WERI-Rb-1 (cell line): ENCODE measurements around the gene EGFR.

Source experiments
- DNase-seq: peaks from one replicate; pipeline ENCODE4 v3.0.0-alpha.2; 2020
- H3K27ac ChIP-seq: fragments of 250-450 bp; sonication (Bioruptor Pico); 2 replicates; pipeline ENCODE4 v1.5.1; 2020; ENCODE audit warnings: mild to moderate bottlenecking, moderate library complexity
- H3K27me3 ChIP-seq: fragments of 250-450 bp; sonication (Bioruptor Pico); 2 replicates; pipeline ENCODE4 v1.5.1; 2021; ENCODE audit warnings: mild to moderate bottlenecking, low read depth, moderate library complexity; ENCODE audit not compliant: insufficient read depth, severe bottlenecking
- H3K36me3 ChIP-seq: fragments of 250-450 bp; sonication (Bioruptor Pico); 2 replicates; pipeline ENCODE4 v1.5.1; 2020; ENCODE audit warnings: mild to moderate bottlenecking, moderate library complexity
- H3K4me3 ChIP-seq: 2 replicates; pipeline ENCODE4 v1.5.1; 2011; ENCODE audit warnings: low read depth, mild to moderate bottlenecking, control low read depth, low read length
- H3K9me3 ChIP-seq: fragments of 250-450 bp; sonication (Bioruptor Pico); 2 replicates; pipeline ENCODE4 v1.5.1; 2021; ENCODE audit warnings: mild to moderate bottlenecking, moderate library complexity; ENCODE audit not compliant: severe bottlenecking
- CTCF ChIP-seq: IDR thresholded peaks from 2 replicates; pipeline ENCODE4 v1.5.1; 2011; ENCODE audit warnings: low read depth, mild to moderate bottlenecking, control low read depth, inconsistent platforms, low read length

Gene EGFR

DNA sequence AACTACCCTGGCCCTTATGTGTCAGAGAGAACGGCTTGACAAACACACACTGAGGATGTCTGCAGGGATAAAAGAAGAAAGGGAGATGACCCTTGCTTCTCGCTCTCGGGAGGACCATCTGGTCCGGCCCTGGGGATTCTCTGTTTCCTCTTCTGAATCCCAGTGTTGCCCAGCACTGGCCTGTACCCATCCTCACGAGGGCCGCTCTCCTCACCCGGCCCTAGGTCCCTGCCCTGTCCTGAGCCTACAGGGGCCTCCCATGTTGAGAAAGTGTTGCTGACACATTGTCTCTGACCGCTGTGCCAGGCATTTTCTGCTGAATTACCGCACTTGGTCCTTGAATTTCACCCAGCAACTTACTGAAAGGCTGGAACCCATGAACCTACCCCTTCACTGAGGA, 174.4 kb downstream of the EGFR start:
- no peak for DNase-seq
- TF ChIP-seq CTCF = no peak
- Histone ChIP-seq H3K27me3 (no peaks in the 10 kb centered on the region), H3K9me3 (no peaks in the 10 kb centered on the region), H3K27ac (no peak overlapping the region), H3K36me3 (no peaks in the 10 kb centered on the region), H3K4me3 (no peak overlapping the region)

GRCh38 chr7:55194522-55194921, 175.7 kb downstream of the EGFR start:
- Histone ChIP-seq H3K36me3 (no peaks in the 10 kb centered on the region), H3K4me3 (no peak overlapping the region), H3K27ac (no peak overlapping the region), H3K9me3 (no peaks in the 10 kb centered on the region), H3K27me3 (no peaks in the 10 kb centered on the region)
- no peak for TF ChIP-seq CTCF
- DNase-seq = no peak

DNA sequence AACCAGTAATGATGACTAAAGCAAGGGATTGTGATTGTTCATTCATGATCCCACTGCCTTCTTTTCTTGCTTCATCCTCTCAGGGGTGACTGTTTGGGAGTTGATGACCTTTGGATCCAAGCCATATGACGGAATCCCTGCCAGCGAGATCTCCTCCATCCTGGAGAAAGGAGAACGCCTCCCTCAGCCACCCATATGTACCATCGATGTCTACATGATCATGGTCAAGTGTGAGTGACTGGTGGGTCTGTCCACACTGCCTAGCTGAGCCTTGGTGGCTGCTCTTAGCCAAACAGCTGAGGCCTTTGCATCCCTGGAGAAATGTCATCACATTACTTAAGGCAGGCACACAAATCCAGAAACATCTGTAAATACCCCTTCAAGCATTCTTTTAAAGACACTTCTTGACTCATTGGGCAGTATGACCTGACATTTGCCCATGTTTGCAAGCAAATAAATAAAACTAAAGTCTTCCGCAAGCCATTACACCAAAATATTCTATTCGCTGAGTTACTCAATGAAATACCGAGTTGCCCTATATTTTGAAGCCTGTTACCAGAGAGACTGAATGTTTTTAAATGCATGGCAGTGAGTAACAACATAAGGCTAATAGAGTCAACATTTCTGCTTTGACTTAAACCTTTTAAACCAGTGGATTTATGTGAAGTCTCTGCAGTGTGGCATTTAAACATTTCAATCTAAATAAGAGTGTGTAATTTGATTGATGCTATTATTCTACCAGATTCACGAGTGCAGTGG, 180.0 kb downstream of the EGFR start:
- DNase-seq = no peak
- no peaks in the 10 kb centered on the region for H3K36me3 ChIP-seq

DNA sequence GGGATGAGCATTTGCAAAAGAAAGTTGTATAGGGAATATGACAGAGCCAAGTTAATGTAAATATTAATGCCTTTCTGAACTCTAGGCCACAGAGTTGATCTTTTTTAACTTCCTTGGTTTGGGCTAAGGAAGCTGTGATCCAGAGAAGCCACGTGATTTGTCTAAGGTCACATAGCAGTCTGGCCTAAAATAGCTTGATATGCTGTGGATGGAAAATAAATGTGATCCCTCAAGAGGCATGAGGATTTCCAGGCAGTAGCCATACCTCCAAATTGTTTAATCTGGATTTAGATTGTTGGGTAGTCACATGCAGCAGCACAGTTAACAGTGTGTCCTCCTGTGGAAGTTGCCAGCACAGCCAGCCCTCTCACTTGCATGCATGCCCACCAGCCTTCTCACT, 180.6 kb downstream of the EGFR start:
- no peak overlapping the region for H3K4me3 ChIP-seq
- TF ChIP-seq CTCF = no peak
- H3K27me3 ChIP-seq = no peaks in the 10 kb centered on the region
- H3K27ac ChIP-seq = no peak overlapping the region
- DNase-seq = no peak
- no peaks in the 10 kb centered on the region for H3K9me3 ChIP-seq
- H3K36me3 ChIP-seq = no peaks in the 10 kb centered on the region

More for the DNA sequence above, 180.0 kb downstream of the EGFR start:
- H3K9me3 ChIP-seq = no peaks in the 10 kb centered on the region
- no peak overlapping the region for H3K4me3 ChIP-seq
- no peaks in the 10 kb centered on the region for H3K27me3 ChIP-seq
- H3K27ac ChIP-seq = no peak overlapping the region
- no peak for TF ChIP-seq CTCF

DNA sequence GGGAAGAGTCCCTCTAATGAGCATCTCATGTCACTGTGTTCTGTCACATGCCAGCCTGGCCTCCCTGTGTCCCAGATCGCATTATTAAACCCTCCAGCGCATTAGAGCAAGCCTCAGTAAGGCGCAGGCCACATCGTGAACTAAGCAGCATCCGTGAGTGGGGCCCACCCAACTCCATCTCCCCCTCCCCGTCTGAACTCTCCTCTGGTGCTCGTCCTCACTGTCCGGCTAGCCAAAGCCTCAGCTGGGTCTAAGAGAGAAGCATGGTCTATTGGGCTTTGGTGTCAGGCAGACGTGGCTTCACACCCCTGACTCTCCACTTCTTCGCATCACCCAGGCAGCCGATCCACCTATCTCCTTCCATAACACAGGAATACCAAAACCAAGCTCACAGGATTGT, 181.6 kb downstream of the EGFR start:
- TF ChIP-seq CTCF = no peak
- Histone ChIP-seq H3K4me3 (no peak overlapping the region), H3K36me3 (no peaks in the 10 kb centered on the region), H3K9me3 (no peaks in the 10 kb centered on the region), H3K27ac (no peak overlapping the region), H3K27me3 (no peaks in the 10 kb centered on the region)
- no peak for DNase-seq
